Measurements from ENCODE around the gene NPC1.

GRCh38 chr18:23537274-23537673 lies 49.0 kb downstream of the NPC1 start:
- TF ChIP-seq CTCF (IDR thresholded peaks at IDR 0.05; ENCODE audit: low read length) (no peak), EZH2 (IDR thresholded peaks at IDR 0.05; ENCODE audit: borderline replicate concordance, low read length) (no peak)
